Medulla oblongata (tissue), 1 donor: Measurements from ENCODE around the gene CLN5.
A peak's percentile ranks its signal among the peaks of the same experiment; 100 is the strongest.

Experiments used
- DNase-seq: peaks from one replicate; pipeline ENCODE4 v3.0.0-alpha.2; 2015; ENCODE audit errors: extremely low spot score

The CLN5 gene

DNA sequence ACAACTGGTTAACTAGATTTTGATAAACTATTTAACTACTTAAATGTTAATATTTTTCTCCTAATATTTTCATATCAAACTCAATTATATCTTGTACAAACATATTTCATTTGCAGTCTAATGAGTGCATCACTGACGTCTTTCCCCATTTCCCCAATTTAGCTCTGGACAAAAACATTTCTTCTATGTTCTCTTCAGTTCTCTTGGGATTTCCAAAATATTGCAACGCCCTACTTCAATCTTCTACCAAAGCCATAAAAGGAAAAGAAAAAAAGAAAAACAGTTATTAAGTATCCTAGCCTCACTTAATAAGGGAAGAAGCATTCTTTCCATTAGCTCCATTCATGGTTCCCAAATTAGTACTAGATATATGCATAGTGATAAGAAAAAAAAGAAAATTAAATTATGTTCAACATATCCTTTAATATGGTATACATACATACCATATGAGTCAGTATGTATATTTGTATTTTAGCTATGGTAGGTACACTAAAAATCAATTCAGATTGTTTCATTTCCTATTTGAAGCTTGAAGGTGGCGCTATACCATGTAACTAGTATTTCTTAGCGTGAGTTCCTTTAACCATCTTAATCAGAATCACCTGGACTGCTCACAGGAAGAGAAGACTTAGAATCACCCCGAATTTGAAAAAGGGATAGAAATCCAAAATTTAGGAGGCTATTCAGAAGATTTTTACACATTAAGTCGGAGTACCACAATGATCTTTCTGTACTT, 25.2 kb downstream of the CLN5 start:
- DNase-seq: no peak

DNA sequence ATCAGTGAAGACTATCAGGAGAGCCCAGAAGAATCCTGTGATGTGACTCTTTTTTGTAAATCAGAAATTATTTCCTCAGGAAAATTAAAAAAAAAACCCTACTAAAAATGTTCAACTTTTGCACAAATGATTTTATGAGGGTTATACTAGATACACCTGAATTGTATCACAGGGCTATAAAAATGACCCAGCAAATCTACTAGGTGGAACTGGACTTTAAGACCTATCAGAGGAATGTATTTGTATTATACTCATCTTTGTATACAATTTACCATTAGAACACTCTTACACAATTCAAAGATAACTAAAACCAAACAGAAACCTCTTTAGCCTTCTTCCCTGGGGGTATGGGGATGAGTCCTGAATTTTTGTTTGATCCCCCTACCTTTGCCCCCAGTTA, 27.9 kb downstream of the CLN5 start:
- DNase-seq: no peak

DNA sequence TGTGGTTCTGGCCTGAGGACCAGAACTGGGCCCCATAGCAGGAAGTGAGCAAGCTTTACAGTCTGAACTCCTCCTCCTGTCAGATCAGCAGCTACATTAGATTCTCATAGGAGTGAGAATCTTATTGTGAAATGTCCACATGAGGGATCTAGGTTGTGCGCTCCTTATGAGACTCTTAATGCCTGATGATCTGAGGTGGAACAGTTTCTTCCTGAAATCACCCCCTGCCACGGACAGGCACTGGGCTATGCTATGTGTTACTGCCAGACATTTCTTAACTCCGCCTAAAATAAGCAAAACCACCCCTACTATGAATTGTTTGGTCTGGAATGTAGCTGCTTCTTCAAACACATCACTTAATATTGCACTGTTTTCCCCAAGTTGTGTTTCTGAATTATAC, 30.5 kb downstream of the CLN5 start:
- no peak for DNase-seq

DNA sequence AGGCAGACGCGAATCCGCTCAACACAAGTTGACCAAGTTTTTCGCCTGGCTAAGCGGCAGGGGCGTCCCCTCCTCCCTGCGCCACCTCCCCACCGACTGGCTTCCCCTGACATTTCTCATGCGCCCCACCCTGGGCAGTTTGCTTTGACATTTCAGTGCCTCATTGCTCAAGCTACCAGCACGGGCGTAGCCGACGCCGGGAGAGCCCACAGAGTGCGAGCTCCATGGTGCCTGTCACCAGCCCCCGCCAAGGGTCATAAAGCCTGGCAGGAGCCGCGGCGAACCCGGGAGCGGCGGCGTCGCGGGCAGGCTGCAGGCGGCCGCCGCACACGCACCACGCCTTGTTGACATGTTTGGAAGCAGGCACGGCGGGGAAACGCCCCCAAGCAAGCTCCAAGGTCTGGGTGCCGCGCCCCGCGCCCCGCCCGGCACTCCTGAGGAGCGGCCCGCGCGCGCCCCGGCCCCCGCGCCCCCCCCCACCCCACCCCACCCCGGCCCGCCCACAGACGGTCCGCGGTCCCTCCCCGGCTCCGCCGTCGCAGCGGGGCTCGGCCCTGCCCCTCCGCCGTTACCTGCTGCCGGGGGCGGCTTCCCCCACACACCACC, 34.5 kb downstream of the CLN5 start:
- DNase-seq: peak; percentile 73

- DNase-seq: peak; percentile 90
Observed at GRCh38 chr13:77026861-77027621, 35.2 kb downstream of the CLN5 start, which contains the start of gene FBXL3. TSS of gene FBXL3 (minus strand) at chr13:77027159. CDS start at chr13:77021860, 5,299 bp downstream.

DNA sequence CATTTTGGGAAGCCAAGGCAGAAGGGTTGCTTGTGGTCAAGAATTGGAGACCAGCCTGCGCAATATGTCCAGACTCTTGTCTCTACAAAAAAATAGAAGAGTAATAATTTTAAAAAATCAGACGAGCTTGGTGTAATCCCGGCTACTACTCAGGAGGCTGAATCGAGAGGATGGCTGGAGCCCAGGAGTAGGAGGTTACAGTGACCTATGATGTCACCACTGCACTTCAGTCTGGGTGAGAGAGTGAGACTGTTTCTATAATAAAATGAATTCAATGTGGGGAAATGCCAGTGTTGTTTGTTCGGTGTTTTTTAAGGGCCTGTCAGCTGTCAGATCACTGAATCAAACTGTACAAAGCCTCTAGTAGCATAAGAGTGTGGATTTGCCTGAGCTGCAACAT, 36.3 kb downstream of the CLN5 start:
- peak; percentile 62 for DNase-seq

DNA sequence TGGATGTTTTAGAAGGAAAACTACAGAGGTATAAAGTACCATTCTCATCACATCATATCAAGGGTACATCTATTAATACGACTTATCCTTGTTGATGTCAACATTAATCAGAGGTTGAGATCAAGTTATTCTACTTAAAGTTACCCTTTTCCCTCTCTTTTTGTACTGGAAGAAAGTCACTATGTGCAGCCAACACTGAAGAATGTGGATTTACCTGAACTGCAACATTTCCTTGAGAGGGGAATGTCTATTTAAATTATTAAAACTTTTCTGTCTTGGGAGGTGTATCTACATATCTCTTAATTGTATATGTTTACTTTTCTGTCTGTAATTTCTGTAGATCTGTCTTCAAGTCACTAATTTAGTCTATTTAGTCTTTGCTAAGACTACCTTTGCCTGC, 37.6 kb downstream of the CLN5 start:
- no peak for DNase-seq

DNA sequence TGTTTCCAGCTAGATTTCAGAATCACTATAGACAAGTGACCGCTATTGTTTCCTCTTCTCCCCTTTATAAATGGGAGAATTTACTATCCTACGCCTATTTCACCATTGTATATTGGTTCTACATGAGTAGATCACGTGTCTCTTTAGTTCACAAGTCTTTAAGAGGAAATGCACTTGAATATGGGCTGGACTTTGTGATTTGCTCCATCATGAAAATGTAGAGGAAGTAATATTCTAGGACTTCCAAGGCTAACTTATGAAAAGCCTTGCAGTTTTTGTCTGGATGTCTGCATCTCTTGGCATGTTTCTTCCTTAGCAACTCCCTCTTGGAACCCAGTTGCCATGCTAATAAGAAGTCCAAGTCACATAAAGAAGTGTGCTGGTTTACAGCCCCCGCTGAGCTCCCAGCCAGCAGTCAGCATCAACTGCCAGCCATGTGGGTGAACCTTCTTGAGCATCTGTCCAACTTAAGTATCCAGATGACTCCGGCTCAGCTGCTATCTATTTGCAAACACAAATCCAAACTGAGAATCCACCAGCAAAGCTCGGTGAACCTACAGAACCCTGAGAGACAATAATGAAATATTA, 39.9 kb downstream of the CLN5 start:
- no peak for DNase-seq

DNA sequence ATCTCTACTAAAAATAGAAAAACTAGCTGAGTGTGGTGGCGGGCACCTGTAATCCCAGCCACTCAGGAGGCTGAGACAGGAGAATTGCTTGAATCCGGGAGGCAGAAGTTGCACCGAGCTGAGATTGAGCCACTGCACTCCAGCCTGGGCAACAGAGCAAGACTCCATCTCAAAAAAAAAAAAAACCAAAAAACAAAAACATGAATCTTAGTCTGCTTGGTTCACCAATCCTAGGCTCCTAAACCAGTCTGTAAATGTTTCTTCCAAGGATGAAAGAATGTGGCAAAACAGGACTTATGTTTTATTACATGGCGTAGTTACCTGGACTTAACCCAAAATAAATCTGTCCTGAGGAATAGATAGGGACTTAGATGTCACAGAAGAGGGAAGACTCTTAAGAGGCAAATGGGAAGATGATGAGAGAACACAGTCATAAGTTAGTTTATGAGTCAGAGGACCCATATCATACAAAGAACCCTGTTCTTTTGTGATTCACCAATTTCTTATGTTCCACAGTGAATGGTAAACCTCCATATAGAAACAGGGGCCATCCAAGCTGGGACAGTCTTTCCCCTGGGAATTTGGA, 41.9 kb downstream of the CLN5 start:
- no peak for DNase-seq

GRCh38 chr13:77034881-77035280, 43.0 kb downstream of the CLN5 start:
- no peak for DNase-seq

- peak; percentile 79 for DNase-seq
Observed at GRCh38 chr13:77036279-77036678, 44.4 kb downstream of the CLN5 start.

DNA sequence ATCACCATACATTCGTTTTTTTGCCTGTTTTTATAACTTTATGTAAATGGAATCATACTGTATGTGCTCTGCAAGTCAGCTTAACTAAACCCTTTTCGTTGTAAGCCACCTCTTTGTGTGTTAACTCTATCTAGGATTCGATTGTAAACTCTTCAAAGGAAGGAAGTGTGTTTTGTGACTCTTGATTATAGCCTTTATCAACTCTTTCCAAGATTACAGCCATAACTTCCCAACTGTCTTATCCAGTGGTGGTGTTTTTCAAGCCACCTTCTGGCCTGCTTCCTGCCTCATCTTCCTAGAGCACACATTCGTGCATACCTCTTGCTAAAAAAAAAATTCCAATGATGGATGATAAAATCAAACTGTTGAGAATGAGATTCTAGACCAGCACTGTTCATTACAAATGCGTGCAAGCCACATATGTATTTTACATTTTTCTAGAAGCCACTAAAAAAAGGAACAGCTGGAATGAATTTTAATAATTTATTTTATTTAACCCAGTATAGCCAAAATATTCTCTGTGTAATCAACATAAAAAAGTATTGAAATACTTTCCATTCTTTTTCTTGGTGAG, 47.1 kb downstream of the CLN5 start:
- DNase-seq: no peak

GRCh38 chr13:77040076-77040475, 48.2 kb downstream of the CLN5 start:
- no peak for DNase-seq

DNA sequence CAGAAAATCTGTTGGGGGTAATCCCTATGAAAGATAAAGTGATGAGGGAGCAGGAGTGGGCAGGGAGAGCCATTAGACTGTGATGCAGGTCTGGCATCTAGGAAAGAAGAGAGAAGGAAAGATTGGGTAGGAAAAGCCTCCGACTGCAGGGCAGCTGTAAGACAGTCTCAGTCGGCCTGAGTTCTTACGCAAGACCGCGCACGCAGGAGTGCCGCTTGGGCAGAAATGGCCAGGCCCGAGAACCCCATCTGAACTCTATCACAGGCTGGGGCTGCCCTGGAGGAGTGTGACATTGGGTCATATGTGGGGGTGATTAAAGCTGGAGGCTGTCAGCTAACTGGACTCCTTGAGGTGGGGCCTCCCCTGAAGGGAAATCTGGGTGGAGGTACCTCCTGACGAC, 49.0 kb downstream of the CLN5 start:
- no peak for DNase-seq

GRCh38 chr13:77042566-77043177, 50.8 kb downstream of the CLN5 start:
- DNase-seq: no peak

DNA sequence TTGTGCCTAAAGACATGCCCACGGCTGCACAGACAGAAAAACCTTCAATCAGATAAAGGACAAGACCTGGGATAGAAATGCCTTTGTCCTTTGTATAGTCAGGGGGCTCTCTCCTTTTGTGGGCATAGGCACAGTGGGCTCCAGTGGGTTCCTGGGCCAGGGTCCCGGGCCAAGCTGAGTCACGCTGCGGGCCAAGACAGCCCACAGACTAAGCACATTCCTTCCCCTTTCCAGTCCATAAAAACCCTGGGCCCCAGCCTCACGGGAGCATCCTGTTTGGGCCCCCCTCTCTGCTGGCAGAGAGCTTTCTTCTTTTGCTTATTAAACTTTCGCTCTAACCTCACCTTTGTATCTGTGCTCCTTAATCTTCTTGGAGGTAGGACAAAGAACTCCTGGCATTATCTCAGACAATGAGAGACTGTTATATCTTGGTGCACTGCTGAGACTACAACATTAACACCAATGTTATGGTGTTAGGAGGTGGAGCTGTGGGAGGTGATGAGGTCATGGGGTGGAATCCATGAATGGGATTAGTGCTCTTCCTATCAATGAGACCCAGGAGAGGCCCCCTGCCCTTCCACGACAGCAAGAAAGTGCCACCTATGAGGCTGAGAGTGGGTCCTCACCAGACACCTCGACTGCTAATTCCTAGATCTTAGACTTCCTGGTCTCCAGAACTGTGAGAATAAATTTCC, 55.9 kb downstream of the CLN5 start:
- no peak for DNase-seq

GRCh38 chr13:77048681-77049080, 56.8 kb downstream of the CLN5 start:
- peak; percentile 29 for DNase-seq

DNA sequence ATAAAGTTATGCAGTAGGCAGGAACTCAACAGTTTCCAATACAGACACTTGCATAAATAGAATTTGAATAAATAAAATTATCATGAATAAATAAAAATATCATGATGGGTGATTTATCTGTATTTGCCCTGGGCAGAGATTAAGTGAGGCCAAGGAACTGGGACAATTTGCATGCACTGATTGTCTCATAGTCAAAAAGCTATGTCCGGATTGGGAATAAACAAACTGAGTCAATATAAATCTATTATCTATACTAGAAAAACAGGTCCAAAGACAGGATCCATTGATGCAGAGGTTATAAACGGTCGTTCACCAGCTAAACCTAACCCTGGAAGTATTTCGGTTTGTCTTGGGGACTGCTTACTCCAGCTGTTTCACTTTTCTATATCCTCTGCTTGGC, 61.3 kb downstream of the CLN5 start:
- no peak for DNase-seq
